HG03095 (cell line): ENCODE results near the gene ALPP.
"Not testable (repeated sequence)": the region's sequence is repeated elsewhere in the genome, so short reads cannot be mapped to it uniquely, and the experiment has no call there.

Experiments
- ATAC-seq: cut with Tn5 transposase; IDR thresholded peaks from one replicate; pipeline ENCODE4 v1.9.1; 2021; ENCODE audit warnings: moderate library complexity; ENCODE audit not compliant: unreplicated experiment

ALPP gene

GRCh38 chr2:232378735-232379151 lies at the start of gene ALPP:
Gene ALPP, plus strand, starts transcription at chr2:232378751. Its CDS starts 52 bp downstream, at chr2:232378803.
- not testable (repeated sequence) for ATAC-seq

GRCh38 chr2:232329716-232330067 lies 48.9 kb upstream of the ALPP start:
- no peak for ATAC-seq

- no peak for ATAC-seq
Measured at GRCh38 chr2:232330068-232330999, 48.2 kb upstream of the ALPP start.

GRCh38 chr2:232331061-232331460 lies 47.5 kb upstream of the ALPP start:
- ATAC-seq, result not testable (repeated sequence)

- ATAC-seq, result not testable (repeated sequence)
Measured at GRCh38 chr2:232331641-232332040, 46.9 kb upstream of the ALPP start.

GRCh38 chr2:232332244-232332939 lies 46.2 kb upstream of the ALPP start:
- not testable (repeated sequence) for ATAC-seq

GRCh38 chr2:232332940-232333259 lies 45.7 kb upstream of the ALPP start:
- ATAC-seq, result no peak

- ATAC-seq, result no peak
Measured at GRCh38 chr2:232333361-232334135, 45.0 kb upstream of the ALPP start.

- not testable (repeated sequence) for ATAC-seq
Measured at GRCh38 chr2:232334136-232334884, 44.2 kb upstream of the ALPP start.

GRCh38 chr2:232334885-232335205 lies 43.7 kb upstream of the ALPP start:
- ATAC-seq, result not testable (repeated sequence)

GRCh38 chr2:232335206-232335858 lies 43.2 kb upstream of the ALPP start:
- ATAC-seq, result not testable (repeated sequence)

- no peak for ATAC-seq
Measured at GRCh38 chr2:232335859-232336215, 42.7 kb upstream of the ALPP start.

GRCh38 chr2:232336241-232336736 lies 42.3 kb upstream of the ALPP start:
- ATAC-seq, result no peak

- no peak for ATAC-seq
Measured at GRCh38 chr2:232336981-232337720, 41.4 kb upstream of the ALPP start.

- not testable (repeated sequence) for ATAC-seq
Measured at GRCh38 chr2:232338094-232338758, 40.3 kb upstream of the ALPP start.

- no peak for ATAC-seq
Measured at GRCh38 chr2:232338759-232339106, 39.8 kb upstream of the ALPP start.

- no peak for ATAC-seq
Measured at GRCh38 chr2:232339121-232340081, 39.1 kb upstream of the ALPP start.
